Stimulated activated CD8-positive, alpha-beta memory T cell treated with anti-CD3 and anti-CD28 coated beads, Interleukin-7, amount 100 ng/mL, for 4 hours (primary cell): Measurements from ENCODE around the gene MATCAP1.

Source experiments
- DNase-seq, 2 donors: peaks; one replicate each; pipeline ENCODE4 v3.0.0-alpha.2; 2020; ENCODE audit warnings: low read depth in 2 of 2

MATCAP1 gene

GRCh38 chr16:67137605-67138004 lies 46.2 kb downstream of the MATCAP1 start:
- no peak for DNase-seq

- DNase-seq = no peak
Measured at GRCh38 chr16:67129422-67129821, 54.3 kb downstream of the MATCAP1 start.

DNA sequence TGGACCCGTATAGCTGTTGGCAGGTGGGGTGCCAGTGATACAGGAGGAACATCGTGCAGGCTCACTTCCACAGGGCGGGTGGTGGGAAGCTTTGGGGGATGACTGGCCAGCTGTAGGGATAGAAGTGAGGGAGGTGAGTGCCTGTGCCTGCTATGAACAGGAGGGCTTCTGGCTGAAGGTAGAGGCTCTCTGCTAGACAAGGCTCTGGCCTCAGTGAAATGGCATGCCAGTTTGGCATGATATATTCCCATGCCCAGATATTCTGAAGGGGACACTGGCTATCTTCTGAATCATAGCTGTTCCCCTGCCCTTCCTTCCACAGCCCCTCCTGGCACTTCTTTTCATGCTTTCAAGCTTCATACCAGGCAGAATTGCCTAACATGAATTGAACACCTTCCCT lies 54.9 kb downstream of the MATCAP1 start:
- DNase-seq = no peak

DNA sequence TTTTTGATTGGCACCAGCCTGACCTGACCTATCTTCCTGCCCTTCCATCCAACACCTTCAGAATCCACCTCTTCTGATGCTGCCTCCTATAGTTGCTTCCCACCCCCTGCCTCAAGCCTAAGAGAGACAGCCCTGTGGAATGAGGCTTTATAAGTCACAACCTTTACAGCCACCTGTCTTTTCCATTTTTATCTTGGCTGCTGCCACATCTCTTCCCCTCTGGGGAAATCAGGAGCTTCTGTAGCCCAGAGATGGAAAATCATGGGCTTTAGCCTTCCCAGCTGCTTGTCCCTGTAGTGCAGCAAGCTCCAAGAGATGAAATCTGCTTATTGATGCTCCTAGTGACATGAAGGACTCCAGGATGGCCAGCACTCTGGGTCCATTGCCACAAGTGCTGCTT lies 55.3 kb downstream of the MATCAP1 start:
- DNase-seq = no peak
